Lung (tissue), 12 donors: ENCODE results near the gene CHRNA3. TPM values are rescaled to one million over a fixed set of nuclear protein-coding genes. Genes with fewer than 3 reads are reported as not detected.

ENCODE experiments used
- ATAC-seq: fragments of 200-7000 bp; cut with Tn5 transposase; one replicate; pipeline ENCODE4 v1.9.1; 2020; ENCODE audit warnings: moderate number of reproducible peaks; ENCODE audit not compliant: insufficient read depth, low FRiP score
- DNase-seq, 3 donors: peaks; one replicate each; pipeline ENCODE4 v3.0.0-alpha.2; 2013 to 2017
- H3K27ac ChIP-seq, 2 donors: one replicate each; pipeline ENCODE4 v1.5.1; 2013; ENCODE audit warnings: mild to moderate bottlenecking in 2 of 2, moderate library complexity in 2 of 2, control low read depth in 1 of 2, inconsistent platforms in 1 of 2, low read depth in 1 of 2, low read length in 1 of 2
- H3K27me3 ChIP-seq, 3 donors: one replicate each; pipeline ENCODE4 v1.5.1; 2013; ENCODE audit warnings: low read length in 2 of 3; ENCODE audit not compliant: control insufficient read depth in 3 of 3, insufficient read depth in 3 of 3
- H3K36me3 ChIP-seq, 4 donors: one replicate each; pipeline ENCODE4 v1.5.1; 2013; ENCODE audit warnings: low read length in 4 of 4, mild to moderate bottlenecking in 1 of 4, moderate library complexity in 1 of 4; ENCODE audit not compliant: control insufficient read depth in 4 of 4, insufficient read depth in 4 of 4
- H3K4me1 ChIP-seq, 5 donors: one replicate each; pipeline ENCODE4 v1.5.1; 2013; ENCODE audit warnings: low read length in 5 of 5, mild to moderate bottlenecking in 2 of 5, moderate library complexity in 1 of 5; ENCODE audit not compliant: control insufficient read depth in 5 of 5, insufficient read depth in 5 of 5
- H3K4me3 ChIP-seq: one replicate; pipeline ENCODE4 v1.5.1; 2013; ENCODE audit warnings: mild to moderate bottlenecking, control low read depth, moderate library complexity
- H3K9ac ChIP-seq, 2 donors: one replicate each; pipeline ENCODE4 v1.5.1; 2013; ENCODE audit warnings: low read length in 2 of 2, control low read depth in 1 of 2; ENCODE audit not compliant: insufficient read depth in 1 of 2
- H3K9me3 ChIP-seq, 4 donors: one replicate each; pipeline ENCODE4 v1.5.1; 2013; ENCODE audit warnings: low read length in 3 of 4, mild to moderate bottlenecking in 1 of 4, moderate library complexity in 1 of 4; ENCODE audit not compliant: control insufficient read depth in 4 of 4, insufficient read depth in 3 of 4
- CTCF ChIP-seq: IDR thresholded peaks from 2 replicates; pipeline ENCODE4 v1.5.1; 2012; ENCODE audit warnings: mild to moderate bottlenecking; ENCODE audit errors: control extremely low read depth, extremely low read depth
- WGBS, 2 donors: extraction: QIAGEN DNeasy Blood & Tissue Kit; methylation state at CpG; one replicate each; pipeline ENCODE4 v1.1.7; 2013; 5-methylcytosine and 5-hydroxymethylcytosine counted together
- polyA plus RNA-seq, 2 donors: library from polyadenylated mRNA; stranded (reverse); fragments of 200-250 nt; gene quantifications; one replicate each; pipeline ENCODE4 v1.2.1, GENCODE V29; 2013
- total RNA-seq, 2 donors: library from RNA; depleted of rRNA in 1 of 2; stranded (reverse); fragments of >200 nt in 1 of 2; gene quantifications; one replicate each; pipeline ENCODE4 v1.2.1, GENCODE V29; 2014 to 2021
- donor health status: control.
- donor health status: control.
- donor health status: Bipolar disorder and iron deficiency.
- donor health status: healthy.
- donor health status: DM: yes; HTN: yes; CAD: no.

The CHRNA3 gene
- total and polyA plus RNA-seq, 4 donors: 0.03 to 0.06 TPM; not detected in 2

GRCh38 chr15:78625606-78626280, 4.9 kb upstream of the CHRNA3 start:
- H3K9ac ChIP-seq: no peak overlapping the region
- 74 to 78% methylated on average over 12 of the region's 12 CpGs for WGBS, 2 donors
- no peak overlapping the region for H3K27ac ChIP-seq
- ATAC-seq: no peak
- no peak overlapping the region for H3K4me3 ChIP-seq
- DNase-seq: no peak
- H3K36me3 ChIP-seq: no peaks in the 10 kb centered on the region
- H3K9me3 ChIP-seq: peaks cover 0 to 2% (median 0%) of the 10 kb centered on the region in 4 donors
- TF ChIP-seq CTCF: no peak
- H3K27me3 ChIP-seq: peaks cover 2 to 33% (median 22%) of the 10 kb centered on the region in 3 donors
- H3K4me1 ChIP-seq: peaks cover 0 to 3% (median 0%) of the 10 kb centered on the region in 5 donors

- no peak overlapping the region for H3K9ac ChIP-seq
- no peaks in the 10 kb centered on the region for H3K36me3 ChIP-seq
- ATAC-seq: no peak
- peaks cover 9 to 38% (median 24%) of the 10 kb centered on the region in 3 donors for H3K27me3 ChIP-seq
- H3K27ac ChIP-seq: no peak overlapping the region
- no peak overlapping the region for H3K4me3 ChIP-seq
- 81 to 84% methylated on average over 17 of the region's 17 CpGs for WGBS, 2 donors
- peaks cover 0 to 2% (median 0%) of the 10 kb centered on the region in 4 donors for H3K9me3 ChIP-seq
- peaks cover 0 to 7% (median 0%) of the 10 kb centered on the region in 5 donors for H3K4me1 ChIP-seq
- no peak for TF ChIP-seq CTCF
- no peak for DNase-seq
Observed at GRCh38 chr15:78624651-78625590, 4.1 kb upstream of the CHRNA3 start.

GRCh38 chr15:78623786-78624497, 3.1 kb upstream of the CHRNA3 start:
- no peak for TF ChIP-seq CTCF

More at GRCh38 chr15:78623786-78624497, 3.1 kb upstream of the CHRNA3 start:
- Histone ChIP-seq H3K36me3 (no peaks in the 10 kb centered on the region), H3K4me1 (peaks cover 0 to 7% (median 0%) of the 10 kb centered on the region in 5 donors), H3K27ac (no peak overlapping the region), H3K9ac (no peak overlapping the region), H3K27me3 (peaks cover 19 to 48% (median 33%) of the 10 kb centered on the region in 3 donors), H3K9me3 (no peaks in the 10 kb centered on the region), H3K4me3 (no peak overlapping the region)
- DNase-seq: no peak
- ATAC-seq: no peak
- 85 to 93% methylated on average over 7 of the region's 7 CpGs for WGBS, 2 donors
